CD4-positive, alpha-beta T cell treated with Interleukin-17A for 1 hour (primary cell): ENCODE data around the gene DCUN1D4.

ENCODE experiments used
- DNase-seq: peaks from one replicate; pipeline ENCODE4 v3.0.0-alpha.2; 2020

Gene DCUN1D4

GRCh38 chr4:51842554-51843308 lies at the start of gene DCUN1D4:
Gene DCUN1D4, plus strand, starts transcription at chr4:51843153. Its CDS starts 90 bp downstream, at chr4:51843243.
- peak; percentile 99 for DNase-seq

DNA sequence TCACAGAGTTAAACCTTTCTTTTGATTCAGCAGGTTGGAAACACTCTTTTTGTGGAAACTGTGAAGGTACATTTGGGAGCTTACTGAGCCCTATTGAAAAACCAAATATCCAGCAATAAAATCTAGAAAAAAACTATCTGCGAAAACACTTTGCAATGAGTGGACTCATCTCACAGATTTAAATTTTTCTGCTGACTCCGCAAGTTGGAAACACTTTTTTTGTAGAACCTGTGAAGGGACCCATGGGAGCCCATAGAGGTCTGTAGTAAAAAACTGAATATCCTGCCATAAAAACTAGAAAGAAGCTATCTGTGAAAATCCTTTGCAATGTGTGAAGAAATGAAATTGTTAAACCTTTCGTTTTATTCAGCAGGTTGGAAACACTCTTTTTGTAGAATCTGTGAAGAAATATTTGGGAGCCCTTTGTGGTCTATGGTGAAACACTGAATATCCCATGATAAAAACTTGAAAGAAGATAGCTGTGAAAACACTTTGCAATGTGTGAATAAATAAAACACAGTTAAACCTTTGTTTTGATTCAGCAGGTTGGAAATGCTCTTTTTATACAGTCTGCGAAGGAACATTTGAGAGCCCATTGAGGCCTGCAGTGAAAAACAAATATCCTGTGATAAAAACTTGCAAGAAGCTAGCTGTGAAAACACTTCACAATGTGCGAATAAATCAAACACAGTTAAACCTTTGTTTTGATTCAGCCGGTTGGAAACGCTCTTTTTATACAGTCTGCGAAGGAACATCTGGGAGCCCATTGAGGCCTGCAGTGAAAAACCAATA lies 22.3 kb upstream of the DCUN1D4 start:
- DNase-seq, result no peak

GRCh38 chr4:51825341-51825740 lies 17.6 kb upstream of the DCUN1D4 start:
- no peak for DNase-seq

DNA sequence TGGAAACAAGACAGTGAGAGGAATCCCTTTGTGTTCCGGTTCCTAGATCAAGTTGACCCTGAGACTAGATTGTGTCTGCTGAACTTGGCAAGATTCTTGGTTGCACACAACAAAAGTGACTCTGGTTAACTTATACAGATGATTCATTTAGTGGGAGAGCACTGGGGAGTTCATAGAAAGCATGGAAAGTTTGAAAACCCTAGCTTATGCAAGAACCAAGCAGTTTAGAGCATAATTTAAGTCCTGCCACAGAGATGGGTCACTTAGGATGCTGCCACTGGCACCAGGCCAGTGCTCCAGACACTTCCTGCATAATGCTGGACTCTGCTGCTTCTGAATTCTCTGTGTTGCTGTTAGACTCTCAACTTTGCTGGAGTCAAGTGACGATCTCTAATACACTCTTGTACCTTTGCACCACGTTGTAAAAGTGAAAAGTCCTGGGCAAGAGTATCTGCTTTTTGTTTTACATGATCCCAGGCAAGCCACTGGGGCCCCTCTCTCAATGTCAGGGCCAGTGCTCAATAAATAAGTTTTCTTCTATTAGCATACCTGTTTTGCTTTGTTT lies 12.7 kb upstream of the DCUN1D4 start:
- no peak for DNase-seq

DNA sequence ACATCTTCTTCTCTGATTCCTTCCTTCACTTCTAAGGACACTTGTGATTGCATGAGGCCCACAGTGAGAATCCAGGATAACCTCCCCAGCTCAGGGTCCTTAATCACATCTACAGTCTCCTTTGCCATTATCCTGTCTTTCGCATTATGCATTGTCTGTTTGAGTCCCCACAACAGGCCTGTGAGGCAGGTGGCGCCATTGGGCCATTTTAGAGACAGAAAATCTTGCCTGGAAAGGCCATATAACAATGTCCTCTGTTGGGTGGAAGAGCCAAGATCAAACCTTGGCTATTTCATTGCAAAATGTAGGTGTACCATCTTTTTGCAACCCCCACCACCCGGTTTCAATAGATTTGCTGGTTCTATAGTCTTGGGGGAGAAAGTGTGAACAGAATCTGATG lies 11.8 kb upstream of the DCUN1D4 start:
- peak; percentile 71 for DNase-seq

- no peak for DNase-seq
Measured at GRCh38 chr4:51833236-51833635, 9.7 kb upstream of the DCUN1D4 start.

DNA sequence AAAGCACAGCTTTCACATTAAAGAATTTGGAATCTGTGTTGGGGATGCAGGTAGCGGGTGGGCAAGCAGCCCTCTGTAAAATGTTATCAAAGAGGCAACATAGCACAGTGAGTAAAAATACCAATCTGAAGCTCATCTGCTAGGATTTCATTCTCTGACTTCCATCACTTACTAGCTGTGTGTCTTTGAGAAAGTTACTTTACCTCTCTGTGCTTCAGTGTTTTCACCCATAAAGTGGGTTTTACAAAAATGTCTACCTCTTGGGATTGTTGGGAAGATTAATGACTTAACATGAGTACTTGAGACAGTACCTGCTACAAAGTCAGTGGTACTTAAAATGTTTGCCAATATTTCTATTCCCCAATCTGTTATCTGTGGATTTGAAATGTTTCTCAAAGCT lies 7.9 kb upstream of the DCUN1D4 start:
- no peak for DNase-seq

GRCh38 chr4:51835855-51836254 lies 7.1 kb upstream of the DCUN1D4 start:
- DNase-seq, result no peak

GRCh38 chr4:51836549-51836948 lies 6.4 kb upstream of the DCUN1D4 start:
- DNase-seq, result no peak

GRCh38 chr4:51840781-51841180 lies 2.2 kb upstream of the DCUN1D4 start:
- no peak for DNase-seq

DNA sequence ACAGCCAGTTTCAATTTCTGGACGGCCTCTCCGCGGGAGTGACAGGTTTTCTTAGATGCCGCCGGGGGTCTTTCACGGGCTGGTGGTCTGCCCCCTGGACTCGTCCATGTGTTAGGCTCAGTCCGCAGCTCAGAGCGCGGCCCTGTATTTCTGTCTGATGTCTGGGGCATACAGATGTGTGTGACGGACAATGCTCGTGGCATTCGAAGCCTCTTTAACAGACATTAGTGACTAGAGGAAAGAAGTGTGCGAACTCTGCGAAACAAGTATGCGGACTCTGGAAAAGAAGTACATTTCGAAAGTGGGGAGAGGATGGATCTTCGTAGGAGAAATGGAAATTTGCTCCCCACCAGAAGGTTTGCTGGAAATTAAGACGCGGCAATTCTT lies 793 bp upstream of the DCUN1D4 start:
- DNase-seq, result no peak

GRCh38 chr4:51843309-51844152 lies 578 bp downstream of the DCUN1D4 start:
- DNase-seq, result peak; percentile 63

DNA sequence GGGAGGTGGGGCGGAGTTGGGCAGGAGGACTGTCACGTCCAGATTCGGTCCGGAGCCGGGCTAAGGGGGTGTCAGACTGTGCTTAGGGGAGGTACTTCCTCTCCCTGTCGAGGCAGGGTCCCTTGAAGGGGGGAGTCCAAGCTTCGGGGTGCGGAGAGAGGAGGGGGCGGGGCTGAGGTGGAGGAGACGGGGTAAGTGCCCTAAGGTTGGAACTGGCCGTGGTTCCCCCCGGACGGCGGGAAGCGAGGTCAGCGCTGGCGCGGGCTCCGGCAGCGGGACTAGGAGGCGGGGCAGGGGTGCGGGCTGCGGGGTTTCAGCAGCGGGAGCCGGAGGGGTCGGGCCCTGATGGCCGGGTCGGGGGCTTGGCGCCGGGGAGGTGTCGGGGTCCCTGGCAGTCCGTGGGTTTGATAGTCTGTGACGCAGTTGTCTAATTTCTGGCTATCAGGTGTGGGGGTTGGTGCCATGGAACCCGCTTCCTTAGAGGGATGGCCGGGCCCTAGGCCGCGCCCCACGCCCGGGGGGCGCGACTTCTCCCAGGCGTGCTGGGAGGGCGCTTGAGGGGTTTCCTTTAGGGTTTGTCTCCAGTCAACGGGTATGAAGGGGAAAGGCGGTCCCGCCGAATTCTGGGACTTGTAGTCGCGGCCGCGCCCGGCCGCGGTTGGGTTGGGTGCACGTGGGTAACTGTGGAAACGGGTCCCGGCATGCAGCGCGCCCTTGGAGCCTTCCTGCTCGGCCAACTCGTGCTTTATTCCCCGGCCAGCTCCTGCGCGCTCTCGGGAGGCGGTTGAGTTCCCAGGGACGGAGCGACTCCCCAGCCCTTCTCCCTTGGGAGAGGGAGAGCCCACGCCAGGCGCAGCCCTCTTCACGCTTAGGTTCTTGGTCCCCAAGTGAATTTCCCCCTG lies 1.5 kb downstream of the DCUN1D4 start:
- DNase-seq, result peak; percentile 87

DNA sequence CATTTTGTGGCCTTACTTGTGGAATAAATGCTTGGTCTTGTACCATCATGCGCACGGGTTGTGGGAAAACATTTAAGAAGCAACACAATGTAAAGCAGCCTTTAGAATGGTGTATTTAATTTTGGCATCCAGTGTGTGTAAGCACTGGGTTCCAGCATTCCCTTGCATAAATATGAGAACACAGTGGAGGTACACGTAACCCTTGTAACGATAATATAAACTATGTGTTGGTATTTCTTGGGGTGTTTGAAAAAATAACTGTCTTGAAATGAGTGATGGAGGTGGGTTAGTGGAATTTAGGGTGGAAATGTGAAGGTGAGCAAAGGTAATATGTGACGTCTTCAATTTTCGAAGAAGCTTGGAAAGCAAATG lies 2.1 kb downstream of the DCUN1D4 start:
- DNase-seq, result no peak

DNA sequence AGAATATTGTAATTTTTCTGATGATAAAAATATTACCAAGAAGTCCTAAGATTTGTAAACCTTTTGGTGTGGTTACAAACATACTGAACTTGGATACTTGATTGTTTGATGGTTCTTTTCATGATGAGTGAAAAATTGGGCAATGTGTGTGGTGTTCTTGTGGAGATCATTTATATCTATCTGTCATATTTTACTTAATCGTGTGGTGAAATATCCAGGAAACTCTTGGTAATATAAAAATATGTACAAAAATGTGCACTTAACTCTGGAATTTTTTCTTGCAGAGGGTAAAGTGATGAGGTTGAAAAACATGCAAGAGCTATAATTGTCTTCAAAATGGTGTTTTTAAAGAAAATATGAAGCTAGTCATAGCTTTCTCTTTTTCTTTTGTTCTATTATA lies 2.8 kb downstream of the DCUN1D4 start:
- no peak for DNase-seq

GRCh38 chr4:51849430-51849829 lies 6.5 kb downstream of the DCUN1D4 start:
- DNase-seq, result no peak

DNA sequence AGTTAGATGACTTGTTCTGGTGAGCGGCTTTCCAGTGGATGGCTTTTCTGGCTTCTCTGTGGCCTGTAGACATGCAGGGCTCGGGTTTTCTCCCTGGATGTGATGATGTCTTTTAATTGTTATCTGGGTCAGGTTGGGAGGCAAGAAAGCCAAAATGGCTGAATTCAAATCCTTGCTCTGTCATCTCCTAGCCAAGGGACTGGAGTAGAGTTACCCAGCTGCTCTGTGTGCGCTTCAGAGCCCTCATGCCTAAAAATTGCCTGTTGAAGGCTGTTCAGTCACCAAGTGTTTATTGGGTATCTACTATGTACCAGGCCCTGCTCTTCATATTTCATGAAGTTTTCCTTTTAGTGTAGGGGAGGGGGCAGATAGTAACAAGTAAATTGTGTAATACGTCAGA lies 7.3 kb downstream of the DCUN1D4 start:
- DNase-seq, result no peak

GRCh38 chr4:51851090-51851936 lies 8.4 kb downstream of the DCUN1D4 start:
- no peak for DNase-seq

- DNase-seq, result no peak
Measured at GRCh38 chr4:51851937-51852290, 9.0 kb downstream of the DCUN1D4 start.

GRCh38 chr4:51853027-51853682 lies 10.2 kb downstream of the DCUN1D4 start:
- no peak for DNase-seq

GRCh38 chr4:51855270-51855669 lies 12.3 kb downstream of the DCUN1D4 start:
- no peak for DNase-seq
